ENCODE results near the gene SFXN5.

The SFXN5 gene

GRCh38 chr2:72933646-72934151, 137.8 kb downstream of the SFXN5 start:
- H3K4me3 ChIP-seq (ENCODE audit: low read depth, low read length): no peak overlapping the region
- H3K27ac ChIP-seq (ENCODE audit: extremely low read depth, low read depth, low read length): no peak overlapping the region
- no peaks in the 10 kb centered on the region for H3K36me3 ChIP-seq (ENCODE audit: control insufficient read depth in 2 of 2, insufficient read depth in 1 of 2, low read length in 2 of 2)
- no peaks in the 10 kb centered on the region for H3K4me1 ChIP-seq (ENCODE audit: control insufficient read depth, insufficient read depth, low read length)
- POLR2A ChIA-PET: no interaction called here
- CTCF ChIA-PET: interaction anchor here (0.9 to 8.6 kb wide), 4 partner anchors 16 to 40 kb away, joined by 3 to 85 read pairs (median 6); partner anchors contain the start of gene EMX1
- no peaks in the 10 kb centered on the region for H3K9me3 ChIP-seq (ENCODE audit: control insufficient read depth, insufficient read depth, low read depth, low read length)
- TF ChIP-seq ZBTB49 (tag by site-specific recombination; IDR thresholded peaks at IDR 0.05; ENCODE audit: low read depth): no peak
- TF ChIP-seq, protein P1, sequence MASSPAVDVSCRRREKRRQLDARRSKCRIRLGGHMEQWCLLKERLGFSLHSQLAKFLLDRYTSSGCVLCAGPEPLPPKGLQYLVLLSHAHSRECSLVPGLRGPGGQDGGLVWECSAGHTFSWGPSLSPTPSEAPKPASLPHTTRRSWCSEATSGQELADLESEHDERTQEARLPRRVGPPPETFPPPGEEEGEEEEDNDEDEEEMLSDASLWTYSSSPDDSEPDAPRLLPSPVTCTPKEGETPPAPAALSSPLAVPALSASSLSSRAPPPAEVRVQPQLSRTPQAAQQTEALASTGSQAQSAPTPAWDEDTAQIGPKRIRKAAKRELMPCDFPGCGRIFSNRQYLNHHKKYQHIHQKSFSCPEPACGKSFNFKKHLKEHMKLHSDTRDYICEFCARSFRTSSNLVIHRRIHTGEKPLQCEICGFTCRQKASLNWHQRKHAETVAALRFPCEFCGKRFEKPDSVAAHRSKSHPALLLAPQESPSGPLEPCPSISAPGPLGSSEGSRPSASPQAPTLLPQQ (tag by site-specific recombination; IDR thresholded peaks at IDR 0.05): no peak
- TF ChIP-seq SALL2 (tag by site-specific recombination; IDR thresholded peaks at IDR 0.05; ENCODE audit: borderline replicate concordance): no peak
- TF ChIP-seq ZNF571 (tag by site-specific recombination; IDR thresholded peaks at IDR 0.05): no peak
- no peak for TF ChIP-seq ZNF76 (tag by site-specific recombination; IDR thresholded peaks at IDR 0.05; ENCODE audit: borderline replicate concordance, low read depth)
- no peak for TF ChIP-seq ZBTB21 (tag by site-specific recombination; IDR thresholded peaks at IDR 0.05)
- no peak for TF ChIP-seq ZNF658 (tag by site-specific recombination; IDR thresholded peaks at IDR 0.05)
- TF ChIP-seq KLF10 (tag by site-specific recombination; IDR thresholded peaks at IDR 0.05): no peak
- TF ChIP-seq ZNF223 (tag by site-specific recombination; IDR thresholded peaks at IDR 0.05): no peak
- TF ChIP-seq ZNF155 (tag by site-specific recombination; IDR thresholded peaks at IDR 0.05): no peak
- no peak for TF ChIP-seq ZNF624 (tag by site-specific recombination; IDR thresholded peaks at IDR 0.05)
- no peak for TF ChIP-seq ZNF521 (tag by site-specific recombination; IDR thresholded peaks at IDR 0.05)

DNA sequence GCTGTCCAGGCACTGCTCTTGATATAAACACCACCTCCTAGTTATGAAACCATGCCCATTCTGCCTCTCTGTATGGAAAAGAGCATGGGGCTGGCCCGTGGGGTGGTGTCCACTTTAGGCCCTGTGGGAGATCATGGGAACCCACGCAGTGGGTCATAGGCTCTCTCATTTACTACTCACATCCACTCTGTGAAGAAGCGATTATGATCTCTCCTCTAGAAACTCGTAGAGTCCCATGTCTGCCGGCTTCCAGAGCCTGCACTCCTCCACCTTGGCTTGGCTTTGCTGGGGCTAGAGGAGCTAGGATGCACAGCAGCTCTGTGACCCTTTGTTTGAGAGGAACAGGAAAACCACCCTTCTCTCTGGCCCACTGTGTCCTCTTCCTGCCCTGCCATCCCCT, 138.3 kb downstream of the SFXN5 start:
- Histone ChIP-seq H3K36me3 (ENCODE audit: control insufficient read depth in 2 of 2, insufficient read depth in 1 of 2, low read length in 2 of 2) (no peaks in the 10 kb centered on the region), H3K9me3 (ENCODE audit: control insufficient read depth, insufficient read depth, low read depth, low read length) (no peaks in the 10 kb centered on the region), H3K27ac (ENCODE audit: extremely low read depth, low read depth, low read length) (no peak overlapping the region), H3K4me1 (ENCODE audit: control insufficient read depth, insufficient read depth, low read length) (no peaks in the 10 kb centered on the region), H3K4me3 (ENCODE audit: low read depth, low read length) (no peak overlapping the region)
- POLR2A ChIA-PET: no interaction called here
- CTCF ChIA-PET: interaction anchor here (1.3 to 8.6 kb wide), 2 partner anchors 19 to 39 kb away, joined by 3 to 85 read pairs; no protein-coding TSS in a partner anchor
- TF ChIP-seq ZNF558 (tag by site-specific recombination; IDR thresholded peaks at IDR 0.05): no peak
- no peak for TF ChIP-seq ZNF473 (tag by site-specific recombination; IDR thresholded peaks at IDR 0.05)
- TF ChIP-seq, protein P2, sequence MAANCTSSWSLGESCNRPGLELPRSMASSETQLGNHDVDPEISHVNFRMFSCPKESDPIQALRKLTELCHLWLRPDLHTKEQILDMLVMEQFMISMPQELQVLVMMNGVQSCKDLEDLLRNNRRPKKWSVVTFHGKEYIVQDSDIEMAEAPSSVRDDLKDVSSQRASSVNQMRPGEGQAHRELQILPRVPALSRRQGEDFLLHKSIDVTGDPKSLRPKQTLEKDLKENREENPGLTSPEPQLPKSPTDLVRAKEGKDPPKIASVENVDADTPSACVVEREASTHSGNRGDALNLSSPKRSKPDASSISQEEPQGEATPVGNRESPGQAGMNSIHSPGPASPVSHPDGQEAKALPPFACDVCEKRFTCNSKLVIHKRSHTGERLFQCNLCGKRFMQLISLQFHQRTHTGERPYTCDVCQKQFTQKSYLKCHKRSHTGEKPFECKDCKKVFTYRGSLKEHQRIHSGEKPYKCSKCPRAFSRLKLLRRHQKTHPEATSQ (tag by site-specific recombination; IDR thresholded peaks at IDR 0.05): no peak
- TF ChIP-seq ZNF223 (tag by site-specific recombination; IDR thresholded peaks at IDR 0.05): no peak
- TF ChIP-seq ZNF214 (tag by site-specific recombination; IDR thresholded peaks at IDR 0.05; ENCODE audit: borderline replicate concordance): no peak
- TF ChIP-seq PRDM6 (tag by site-specific recombination; IDR thresholded peaks at IDR 0.05): no peak
- TF ChIP-seq ZFP41 (tag by site-specific recombination; IDR thresholded peaks at IDR 0.05; ENCODE audit: borderline replicate concordance): no peak
- no peak for TF ChIP-seq ZBTB26 (tag by site-specific recombination; optimal IDR thresholded peaks at IDR 0.05)
- TF ChIP-seq PRDM2 (tag by site-specific recombination; IDR thresholded peaks at IDR 0.05; ENCODE audit: borderline replicate concordance): no peak

Measured in HEK293 (cell line).